CD14-positive monocyte (primary cell): ENCODE data around the gene PCDHGC5. TPM values are rescaled to one million over a fixed set of nuclear protein-coding genes. Genes with fewer than 3 reads are reported as not detected.
A peak's percentile ranks its signal among the peaks of the same experiment; 100 is the strongest.

Source experiments
- DNase-seq, 3 donors: peaks; one replicate each; pipeline ENCODE4 v3.0.0-alpha.2; 2011 to 2022
- H2AFZ ChIP-seq: 2 replicates; pipeline ENCODE4 v1.6.0; 2012; ENCODE audit warnings: mild to moderate bottlenecking, low read depth, low read length, inconsistent platforms; ENCODE audit not compliant: insufficient read depth, poor library complexity, severe bottlenecking
- H3K27ac ChIP-seq, 2 donors: 1 replicate in 1 of 2; 2 replicates in 1 of 2; pipeline ENCODE4 v1.5.1; 2012 to 2013; ENCODE audit warnings: low read length in 2 of 2, control low read depth in 1 of 2, inconsistent platforms in 1 of 2, low read depth in 1 of 2, mild to moderate bottlenecking in 1 of 2
- H3K27me3 ChIP-seq, 2 donors: one replicate each; pipeline versions ENCODE4 v1.6.0 to v1.6.1; 2011 to 2013; ENCODE audit warnings: low read length in 2 of 2; ENCODE audit not compliant: control insufficient read depth in 2 of 2, insufficient read depth in 2 of 2
- H3K36me3 ChIP-seq, 2 donors: replicated peaks in 1 of 2; 1 replicate in 1 of 2; 2 replicates in 1 of 2; pipeline versions ENCODE4 v1.5.1 to v1.6.1; 2012 to 2013; ENCODE audit warnings: low read length in 2 of 2, control low read depth in 1 of 2, inconsistent platforms in 1 of 2, mild to moderate bottlenecking in 1 of 2; ENCODE audit not compliant: insufficient read depth in 2 of 2, control insufficient read depth in 1 of 2
- H3K4me1 ChIP-seq, 2 donors: 1 replicate in 1 of 2; 2 replicates in 1 of 2; pipeline versions ENCODE4 v1.5.1 to v1.6.1; 2012 to 2013; ENCODE audit warnings: low read length in 2 of 2, control low read depth in 1 of 2, inconsistent platforms in 1 of 2, mild to moderate bottlenecking in 1 of 2, moderate library complexity in 1 of 2; ENCODE audit not compliant: insufficient read depth in 2 of 2, control insufficient read depth in 1 of 2
- H3K4me2 ChIP-seq: replicated peaks from 2 replicates; pipeline ENCODE3; 2012; ENCODE audit warnings: low read length, moderate library complexity, mild to moderate bottlenecking; ENCODE audit not compliant: poor library complexity, severe bottlenecking; ENCODE audit errors: extremely low read depth
- H3K4me3 ChIP-seq, 3 experiments: fragments of 200-600 bp in 1 of 3; sonication (generic) in 1 of 3; replicated peaks in 1 of 3; 1 replicate in 2 of 3; 2 replicates in 1 of 3; pipeline ENCODE4 v1.5.1; 2011 to 2013; ENCODE audit warnings: low read length in 3 of 3, mild to moderate bottlenecking in 3 of 3, control low read depth in 2 of 3, low read depth in 2 of 3, inconsistent platforms in 1 of 3, moderate library complexity in 1 of 3
- H3K79me2 ChIP-seq: 2 replicates; pipeline ENCODE4 v1.6.0; 2012; ENCODE audit warnings: mild to moderate bottlenecking, control low read depth, inconsistent platforms, low read length, moderate library complexity; ENCODE audit not compliant: insufficient read depth
- H3K9ac ChIP-seq: 2 replicates; pipeline ENCODE4 v1.6.0; 2017; ENCODE audit warnings: low read length, mild to moderate bottlenecking; ENCODE audit not compliant: insufficient read depth, poor library complexity, severe bottlenecking
- H3K9me3 ChIP-seq, 2 donors: replicated peaks in 1 of 2; 1 replicate in 1 of 2; 2 replicates in 1 of 2; pipeline versions ENCODE4 v1.5.1 to v1.6.1; 2012 to 2013; ENCODE audit warnings: low read length in 2 of 2, control low read depth in 1 of 2; ENCODE audit not compliant: control insufficient read depth in 1 of 2, insufficient read depth in 1 of 2
- H4K20me1 ChIP-seq: 2 replicates; pipeline ENCODE4 v1.6.0; 2012; ENCODE audit warnings: mild to moderate bottlenecking, low read length, control low read depth, moderate library complexity; ENCODE audit not compliant: insufficient read depth
- H3K27ac Mint-ChIP-seq, 7 donors: one replicate each; pipeline ENCODE4 v1.8.0; 2020; ENCODE audit warnings: mild to moderate bottlenecking in 7 of 7, mixed read lengths in 7 of 7, moderate library complexity in 6 of 7, inconsistent platforms in 2 of 7
- H3K27me3 Mint-ChIP-seq, 3 donors: one replicate each; pipeline ENCODE4 v1.8.0; 2021 to 2022; ENCODE audit warnings: low read depth in 3 of 3, mild to moderate bottlenecking in 3 of 3, mixed read lengths in 3 of 3, moderate library complexity in 3 of 3, inconsistent platforms in 1 of 3
- H3K36me3 Mint-ChIP-seq, 2 donors: one replicate each; pipeline ENCODE4 v1.8.0; 2020; ENCODE audit warnings: mixed read lengths in 2 of 2, inconsistent platforms in 1 of 2, mild to moderate bottlenecking in 1 of 2
- H3K4me1 Mint-ChIP-seq: one replicate; pipeline ENCODE4 v1.8.0; 2020; ENCODE audit warnings: mild to moderate bottlenecking, mixed read lengths
- H3K4me3 Mint-ChIP-seq, 2 donors: one replicate each; pipeline ENCODE4 v1.8.0; 2020; ENCODE audit warnings: mild to moderate bottlenecking in 2 of 2, mixed read lengths in 2 of 2, moderate library complexity in 1 of 2
- H3K9me3 Mint-ChIP-seq, 7 donors: one replicate each; pipeline ENCODE4 v1.8.0; 2020 to 2022; ENCODE audit warnings: mixed read lengths in 7 of 7, mild to moderate bottlenecking in 6 of 7, moderate library complexity in 6 of 7, inconsistent platforms in 2 of 7
- WGBS: methylation state at CpG from one replicate; pipeline ENCODE4 v1.1.5; 2013; ENCODE audit warnings: missing lambda C conversion rate; ENCODE audit not compliant: insufficient coverage; 5-methylcytosine and 5-hydroxymethylcytosine counted together
- intact Hi-C, 2 donors: fragments of 100-400 bp; cut with micrococcal nuclease; formaldehyde crosslinking; loops; one replicate each; pipeline versions ENCODE4 v1.15.0 to v1.15.1; 2023
- polyA plus RNA-seq, 3 donors: library from polyadenylated mRNA; depleted of rRNA in 1 of 3; unstranded in 2 of 3; stranded (reverse) in 1 of 3; fragments of 300-500 nt in 2 of 3; fragments of >200 nt in 1 of 3; fragmentation: Illumina TruSeq in 2 of 3; gene quantifications; 1 replicate in 2 of 3; 2 replicates in 1 of 3; pipeline ENCODE4 v1.2.3, GENCODE V29; 2012 to 2021
- TF ChIP-seq, protein P1 (sequence below): fragments of 200-600 bp; IDR thresholded peaks from one replicate; pipeline ENCODE4 v1.8.0; 2022; ENCODE audit warnings: antibody characterized with exemption, mild to moderate bottlenecking

PCDHGC5 gene
- polyA plus RNA-seq, 3 donors = not detected

DNA sequence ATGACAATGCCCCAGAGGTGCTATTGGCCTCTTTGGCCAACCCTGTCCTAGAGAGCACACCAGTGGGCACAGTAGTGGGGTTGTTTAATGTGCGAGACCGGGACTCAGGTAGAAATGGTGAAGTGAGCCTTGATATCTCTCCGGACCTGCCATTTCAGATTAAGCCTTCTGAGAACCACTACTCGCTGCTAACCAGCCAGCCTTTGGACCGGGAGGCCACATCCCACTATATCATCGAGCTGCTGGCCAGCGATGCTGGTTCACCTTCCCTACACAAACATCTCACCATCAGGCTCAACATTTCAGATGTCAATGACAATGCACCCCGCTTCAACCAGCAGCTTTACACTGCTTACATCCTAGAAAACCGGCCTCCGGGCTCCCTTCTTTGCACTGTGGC, 1.4 kb downstream of the PCDHGC5 start:
- peaks cover 15% of the 10 kb centered on the region for H3K4me1 Mint-ChIP-seq
- intact Hi-C loops = no loop called here
- peaks cover 0 to 28% (median 8%) of the 10 kb centered on the region in 7 donors for H3K9me3 Mint-ChIP-seq
- no peak for DNase-seq
- Histone ChIP-seq H3K27me3 (peaks cover 48 to 98% of the 10 kb centered on the region in 2 donors), H4K20me1 (no peaks in the 10 kb centered on the region), H3K4me1 (peaks cover 13 to 15% of the 10 kb centered on the region in 2 donors), H3K9me3 (peaks cover 3 to 35% of the 10 kb centered on the region in 2 donors), H3K79me2 (no peaks in the 10 kb centered on the region), H3K4me2 (no peak overlapping the region), H3K9ac (no peak overlapping the region), H3K4me3 (no peak overlapping the region), H2AFZ (no peak overlapping the region), H3K36me3 (no peaks in the 10 kb centered on the region), H3K27ac (no peak overlapping the region)
- H3K27me3 Mint-ChIP-seq = peaks cover 75 to 93% (median 82%) of the 10 kb centered on the region in 3 donors
- 97% methylated on average over 6 of the region's 10 CpGs for WGBS
- H3K4me3 Mint-ChIP-seq = peak overlapping the region in 1 of 2 donors; percentile 85
- no peaks in the 10 kb centered on the region for H3K36me3 Mint-ChIP-seq
- peak overlapping the region in 1 of 7 donors; percentile 26 for H3K27ac Mint-ChIP-seq
- TF ChIP-seq, protein P1, sequence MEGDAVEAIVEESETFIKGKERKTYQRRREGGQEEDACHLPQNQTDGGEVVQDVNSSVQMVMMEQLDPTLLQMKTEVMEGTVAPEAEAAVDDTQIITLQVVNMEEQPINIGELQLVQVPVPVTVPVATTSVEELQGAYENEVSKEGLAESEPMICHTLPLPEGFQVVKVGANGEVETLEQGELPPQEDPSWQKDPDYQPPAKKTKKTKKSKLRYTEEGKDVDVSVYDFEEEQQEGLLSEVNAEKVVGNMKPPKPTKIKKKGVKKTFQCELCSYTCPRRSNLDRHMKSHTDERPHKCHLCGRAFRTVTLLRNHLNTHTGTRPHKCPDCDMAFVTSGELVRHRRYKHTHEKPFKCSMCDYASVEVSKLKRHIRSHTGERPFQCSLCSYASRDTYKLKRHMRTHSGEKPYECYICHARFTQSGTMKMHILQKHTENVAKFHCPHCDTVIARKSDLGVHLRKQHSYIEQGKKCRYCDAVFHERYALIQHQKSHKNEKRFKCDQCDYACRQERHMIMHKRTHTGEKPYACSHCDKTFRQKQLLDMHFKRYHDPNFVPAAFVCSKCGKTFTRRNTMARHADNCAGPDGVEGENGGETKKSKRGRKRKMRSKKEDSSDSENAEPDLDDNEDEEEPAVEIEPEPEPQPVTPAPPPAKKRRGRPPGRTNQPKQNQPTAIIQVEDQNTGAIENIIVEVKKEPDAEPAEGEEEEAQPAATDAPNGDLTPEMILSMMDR = no peak

DNA sequence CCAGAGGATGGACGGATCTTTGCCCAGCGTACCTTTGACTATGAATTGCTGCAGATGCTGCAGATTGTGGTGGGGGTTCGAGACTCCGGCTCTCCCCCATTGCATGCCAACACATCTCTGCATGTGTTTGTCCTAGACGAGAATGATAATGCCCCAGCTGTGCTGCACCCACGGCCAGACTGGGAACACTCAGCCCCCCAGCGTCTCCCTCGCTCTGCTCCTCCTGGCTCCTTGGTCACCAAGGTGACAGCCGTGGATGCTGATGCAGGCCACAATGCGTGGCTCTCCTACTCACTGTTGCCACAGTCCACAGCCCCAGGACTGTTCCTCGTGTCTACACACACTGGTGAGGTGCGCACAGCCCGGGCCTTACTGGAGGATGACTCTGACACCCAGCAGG, 1.9 kb downstream of the PCDHGC5 start:
- TF ChIP-seq, protein P1 = no peak
- Mint-ChIP-seq H3K4me1 (peaks cover 14% of the 10 kb centered on the region), H3K27me3 (peaks cover 75 to 93% (median 82%) of the 10 kb centered on the region in 3 donors), H3K9me3 (peaks cover 0 to 26% (median 8%) of the 10 kb centered on the region in 7 donors), H3K36me3 (no peaks in the 10 kb centered on the region), H3K4me3 (peak overlapping the region in 1 of 2 donors; percentile 85), H3K27ac (no peak overlapping the region)
- H3K36me3 ChIP-seq = no peaks in the 10 kb centered on the region
- WGBS = 87% methylated on average over 9 of the region's 13 CpGs
- H3K79me2 ChIP-seq = no peaks in the 10 kb centered on the region
- no peak overlapping the region for H3K4me3 ChIP-seq
- no peak overlapping the region for H3K9ac ChIP-seq
- peaks cover 13 to 15% of the 10 kb centered on the region in 2 donors for H3K4me1 ChIP-seq
- H4K20me1 ChIP-seq = no peaks in the 10 kb centered on the region
- peaks cover 43 to 98% of the 10 kb centered on the region in 2 donors for H3K27me3 ChIP-seq
- H3K4me2 ChIP-seq = no peak overlapping the region
- H3K27ac ChIP-seq = no peak overlapping the region
- intact Hi-C loops = no loop called here
- DNase-seq = no peak
- peaks cover 3 to 30% of the 10 kb centered on the region in 2 donors for H3K9me3 ChIP-seq
- H2AFZ ChIP-seq = no peak overlapping the region
